Pancreas (tissue), 10 donors: ENCODE data around the gene CCDC68. TPM values are rescaled to one million over a fixed set of nuclear protein-coding genes. Genes with fewer than 3 reads are reported as not detected.

Experiments used
- ATAC-seq, 4 donors: fragments of 200-7000 bp; cut with Tn5 transposase; one replicate each; pipeline versions ENCODE4 v1.8.0 to v1.9.1; 2020; ENCODE audit warnings: mild to moderate bottlenecking in 4 of 4, moderate library complexity in 4 of 4
- DNase-seq, 6 donors: peaks; one replicate each; pipeline ENCODE4 v3.0.0-alpha.2; 2020
- FAIRE-seq: peaks from 2 replicates; lab custom pipeline; 2012; peaks lifted over from hg19 to GRCh38; lab: Jason Lieb, UNC
- H3K27ac ChIP-seq, 4 donors: fragments of 200-600 bp; sonication (generic); 1 replicate in 3 of 4; 2 replicates in 1 of 4; pipeline versions ENCODE4 v1.5.0 to v1.8.0; 2020
- H3K27me3 ChIP-seq, 4 donors: fragments of 200-600 bp; one replicate each; pipeline ENCODE4 v1.8.0; 2021
- H3K36me3 ChIP-seq, 3 donors: fragments of 200-600 bp; sonication (generic) in 1 of 3; one replicate each; pipeline versions ENCODE4 v1.5.0 to v1.8.0; 2020 to 2021
- H3K4me1 ChIP-seq, 3 donors: fragments of 200-600 bp; one replicate each; pipeline ENCODE4 v1.8.0; 2021
- H3K4me3 ChIP-seq, 4 donors: fragments of 200-600 bp; sonication (generic) in 2 of 4; one replicate each; pipeline versions ENCODE4 v1.5.0 to v1.8.0; 2020 to 2021
- H3K9me3 ChIP-seq, 4 donors: fragments of 200-600 bp; one replicate each; pipeline ENCODE4 v1.8.0; 2021
- whole genome bisulfite sequencing, 2 donors: extraction: QIAGEN DNeasy Blood & Tissue Kit; methylation state at CpG; one replicate each; pipeline ENCODE4 v1.1.7; 2013; 5-methylcytosine and 5-hydroxymethylcytosine counted together
- intact Hi-C, 3 donors: fragments of 100-400 bp; cut with DNase I; formaldehyde crosslinking; loops; one replicate each; pipeline versions ENCODE4 v1.11.1 to v1.14.2; 2022
- polyA plus RNA-seq, 2 donors: library from polyadenylated mRNA; stranded (reverse); fragments of 200-250 nt; gene quantifications; one replicate each; pipeline ENCODE4 v1.2.3, GENCODE V29; 2013
- total RNA-seq, 6 donors: library from RNA; stranded (reverse); fragmentation: NEBNext Ultra II Directional in 4 of 6; extraction: Animal tissue kit (Norgen Biotek cat#: 25700) in 4 of 6; gene quantifications; one replicate each; pipeline versions ENCODE4 v1.2.1 to v1.2.4, GENCODE V29; 2021 to 2023
- TF ChIP-seq, protein P1 (sequence below), 4 donors: fragments of 200-600 bp; sonication (generic) in 3 of 4; IDR thresholded peaks; one replicate each; pipeline versions ENCODE4 v1.5.0 to v1.8.0; 2021; ENCODE audit warnings: antibody characterized with exemption in 4 of 4
- donor health status: healthy with polysubstance abuse.
- donor health status: DM: no; HTN: no; CAD: no; lungs with moderate emphysema.
- donor health status: DM: no; HTN: no; CAD: no.
- donor health status: control.
- donor health status: control.
- donor health status: Bipolar disorder and iron deficiency.
- donor health status: DM: yes; HTN: yes; CAD: no.
- donor health status: DM: no; HTN: no; CAD: no.
- donor health status: DM: no; HTN: no; CAD: no.
- donor health status: DM: yes; HTN: yes; CAD: no.

The CCDC68 gene
- total and polyA plus RNA-seq, 8 donors: 0.79 to 5.0 (median 1.3) TPM

DNA sequence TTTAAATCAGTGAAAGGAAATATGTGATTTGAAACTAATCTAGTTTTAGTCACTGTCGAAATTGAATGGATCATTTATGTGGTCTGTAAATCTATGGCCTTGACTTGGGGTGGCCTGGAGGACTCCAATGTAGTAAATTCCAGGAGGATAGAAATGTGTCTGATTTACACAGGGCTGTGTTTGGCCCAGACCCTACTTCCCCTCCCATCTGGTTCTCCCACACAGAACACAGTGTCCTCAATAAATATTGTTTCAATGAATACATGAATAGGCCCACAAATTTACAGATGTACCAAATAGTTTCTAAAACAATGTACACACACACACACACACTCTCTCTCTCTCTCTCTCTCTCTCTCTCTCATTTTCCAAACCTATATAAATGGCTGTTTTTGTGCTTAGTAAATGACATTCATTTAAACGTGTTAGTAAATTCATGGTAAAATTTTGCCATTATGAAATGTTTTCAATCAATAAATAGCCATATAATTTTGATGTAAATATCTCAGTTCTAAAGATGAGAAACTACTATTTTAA is 1.9 kb downstream of the CCDC68 start:
- H3K4me3 ChIP-seq: no peak overlapping the region
- H3K4me1 ChIP-seq: peaks cover 0 to 8% (median 4%) of the 10 kb centered on the region in 3 donors
- TF ChIP-seq, protein P1, sequence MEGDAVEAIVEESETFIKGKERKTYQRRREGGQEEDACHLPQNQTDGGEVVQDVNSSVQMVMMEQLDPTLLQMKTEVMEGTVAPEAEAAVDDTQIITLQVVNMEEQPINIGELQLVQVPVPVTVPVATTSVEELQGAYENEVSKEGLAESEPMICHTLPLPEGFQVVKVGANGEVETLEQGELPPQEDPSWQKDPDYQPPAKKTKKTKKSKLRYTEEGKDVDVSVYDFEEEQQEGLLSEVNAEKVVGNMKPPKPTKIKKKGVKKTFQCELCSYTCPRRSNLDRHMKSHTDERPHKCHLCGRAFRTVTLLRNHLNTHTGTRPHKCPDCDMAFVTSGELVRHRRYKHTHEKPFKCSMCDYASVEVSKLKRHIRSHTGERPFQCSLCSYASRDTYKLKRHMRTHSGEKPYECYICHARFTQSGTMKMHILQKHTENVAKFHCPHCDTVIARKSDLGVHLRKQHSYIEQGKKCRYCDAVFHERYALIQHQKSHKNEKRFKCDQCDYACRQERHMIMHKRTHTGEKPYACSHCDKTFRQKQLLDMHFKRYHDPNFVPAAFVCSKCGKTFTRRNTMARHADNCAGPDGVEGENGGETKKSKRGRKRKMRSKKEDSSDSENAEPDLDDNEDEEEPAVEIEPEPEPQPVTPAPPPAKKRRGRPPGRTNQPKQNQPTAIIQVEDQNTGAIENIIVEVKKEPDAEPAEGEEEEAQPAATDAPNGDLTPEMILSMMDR (IDR thresholded peaks at IDR 0.05): no peak
- DNase-seq (no peak), ATAC-seq (no peak), FAIRE-seq (no peak)
- H3K36me3 ChIP-seq: no peaks in the 10 kb centered on the region
- intact Hi-C loops: loop anchor here in 2 of 3 donors (10.0 kb wide), 2 partner anchors 283 to 403 kb away; no protein-coding TSS in a partner anchor
- H3K27ac ChIP-seq: peak overlapping the region in 1 of 4 donors; percentile 6
- WGBS, 2 donors: 36 to 48% methylated on average over 2 of the region's 2 CpGs
- H3K27me3 ChIP-seq: no peaks in the 10 kb centered on the region
- no peaks in the 10 kb centered on the region for H3K9me3 ChIP-seq

DNA sequence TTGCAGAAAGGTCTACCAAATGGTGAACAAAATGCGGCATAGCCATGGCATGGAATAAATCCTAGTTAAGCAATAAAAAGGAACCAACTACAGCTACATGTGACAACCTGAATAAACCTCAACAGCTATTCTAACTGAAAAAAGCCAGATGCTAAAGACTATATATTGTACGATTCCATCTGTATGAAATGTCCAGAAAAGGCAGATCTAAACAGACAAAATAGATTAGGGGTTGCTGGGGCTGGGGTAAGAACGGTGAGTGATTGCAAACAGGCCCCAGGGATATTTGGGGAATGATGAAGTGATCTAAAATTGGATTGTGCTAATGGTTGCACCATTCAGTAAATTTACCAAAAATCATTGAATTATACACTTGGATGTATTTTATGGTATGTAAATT is 2.8 kb downstream of the CCDC68 start:
- no peaks in the 10 kb centered on the region for H3K9me3 ChIP-seq
- FAIRE-seq: no peak
- H3K4me1 ChIP-seq: peaks cover 0 to 8% (median 4%) of the 10 kb centered on the region in 3 donors
- no peak overlapping the region for H3K4me3 ChIP-seq
- no peak for DNase-seq
- no peak for ATAC-seq
- H3K36me3 ChIP-seq: no peaks in the 10 kb centered on the region
- TF ChIP-seq, protein P1 (IDR thresholded peaks at IDR 0.05): no peak
- 90 to 94% methylated on average over 3 of the region's 3 CpGs for WGBS, 2 donors
- H3K27me3 ChIP-seq: no peaks in the 10 kb centered on the region
- intact Hi-C loops: loop anchor here in 2 of 3 donors (10.0 kb wide), 2 partner anchors 282 to 402 kb away; no protein-coding TSS in a partner anchor
- H3K27ac ChIP-seq: no peak overlapping the region

DNA sequence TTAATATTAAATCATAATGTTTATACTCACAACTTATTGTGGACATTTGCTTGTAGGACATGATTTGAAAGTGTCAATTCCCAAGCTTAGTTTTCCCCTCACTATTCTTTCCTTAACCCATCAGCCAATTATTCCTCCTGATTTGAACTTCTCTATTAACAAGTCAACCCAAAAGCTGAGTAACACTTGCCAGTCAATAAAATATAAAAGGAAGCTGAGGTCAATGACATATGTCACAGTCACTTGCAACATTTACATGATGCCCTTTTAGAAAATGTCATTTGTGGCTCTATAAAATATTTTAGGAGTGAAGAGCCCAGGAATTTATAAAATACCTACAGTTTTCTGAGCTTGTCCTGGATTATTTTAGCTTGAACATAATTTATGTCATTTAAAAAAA is 7.2 kb downstream of the CCDC68 start:
- TF ChIP-seq, protein P1 (IDR thresholded peaks at IDR 0.05): no peak
- Histone ChIP-seq H3K27me3 (no peaks in the 10 kb centered on the region), H3K36me3 (no peaks in the 10 kb centered on the region), H3K4me1 (peaks cover 5 to 32% (median 16%) of the 10 kb centered on the region in 3 donors), H3K4me3 (no peak overlapping the region), H3K9me3 (no peaks in the 10 kb centered on the region), H3K27ac (no peak overlapping the region)
- DNase-seq (no peak), FAIRE-seq (no peak), ATAC-seq (no peak)
- intact Hi-C loops: loop anchor here in 2 of 3 donors (5.0 to 10.0 kb wide), 3 partner anchors 275 to 397 kb away; no protein-coding TSS in a partner anchor

DNA sequence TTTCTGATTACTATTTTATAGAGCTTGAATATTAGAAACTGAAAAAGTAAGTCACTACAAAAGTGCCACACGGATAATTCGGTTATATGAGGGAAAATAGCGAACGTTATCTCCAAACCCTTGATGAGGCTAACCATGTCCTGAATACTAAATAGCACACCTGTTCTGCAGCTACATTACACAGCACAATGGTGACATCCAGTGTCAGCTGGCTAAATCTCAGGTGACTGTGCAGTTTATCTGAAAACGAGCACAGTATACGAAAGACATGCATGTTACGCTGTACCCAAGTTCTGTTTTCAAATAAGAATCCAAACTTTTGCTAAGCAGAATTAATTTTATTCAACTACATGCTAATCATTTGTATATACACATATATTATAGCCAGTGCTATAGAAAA is 9.0 kb downstream of the CCDC68 start:
- intact Hi-C loops: loop anchor here in 2 of 3 donors (5.0 to 10.0 kb wide), 3 partner anchors 273 to 395 kb away; no protein-coding TSS in a partner anchor
- Histone ChIP-seq H3K4me1 (peaks cover 9 to 46% (median 31%) of the 10 kb centered on the region in 3 donors), H3K9me3 (no peaks in the 10 kb centered on the region), H3K27me3 (no peaks in the 10 kb centered on the region), H3K27ac (peak overlapping the region in 1 of 4 donors; percentile 27), H3K36me3 (no peaks in the 10 kb centered on the region), H3K4me3 (no peak overlapping the region)
- ATAC-seq (peak; percentile 81 to 89 (median 83)), DNase-seq (peak in 3 of 6 donors; percentile 48 to 67 (median 52)), FAIRE-seq (no peak)
- TF ChIP-seq, protein P1 (IDR thresholded peaks at IDR 0.05): peak in 3 of 4 donors; percentile 13 to 34 (median 23)
- WGBS, 2 donors: 9 to 16% methylated on average over 7 of the region's 7 CpGs

DNA sequence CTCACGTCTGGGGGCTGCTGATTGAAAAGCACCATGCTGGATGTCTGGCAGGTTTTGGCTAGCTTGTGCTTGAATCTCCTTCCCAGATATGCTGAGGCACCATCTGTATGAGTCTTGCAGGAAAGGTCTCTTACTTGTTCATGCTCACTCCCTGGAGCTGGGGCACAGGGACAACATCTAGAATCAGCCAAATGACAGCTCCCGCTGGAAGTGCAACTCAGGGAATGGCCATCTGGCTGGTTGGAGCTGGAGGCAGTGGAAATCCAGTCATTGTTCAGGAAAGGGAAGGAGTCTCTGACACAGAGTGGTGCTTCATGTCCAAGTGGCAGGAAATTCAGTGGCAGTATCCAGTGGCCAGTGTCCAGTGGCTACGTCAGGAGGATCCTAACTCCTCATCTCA is 9.7 kb downstream of the CCDC68 start:
- intact Hi-C loops: no loop called here
- FAIRE-seq (no peak), ATAC-seq (peak in 3 of 4 donors; percentile 2 to 33 (median 9)), DNase-seq (no peak)
- no peak overlapping the region for H3K4me3 ChIP-seq
- H3K36me3 ChIP-seq: no peaks in the 10 kb centered on the region
- peak overlapping the region in 1 of 4 donors; percentile 27 for H3K27ac ChIP-seq
- WGBS, 2 donors: 54 to 72% methylated on average over 3 of the region's 3 CpGs
- H3K9me3 ChIP-seq: no peaks in the 10 kb centered on the region
- TF ChIP-seq, protein P1 (IDR thresholded peaks at IDR 0.05): no peak
- peaks cover 9 to 51% (median 31%) of the 10 kb centered on the region in 3 donors for H3K4me1 ChIP-seq
- no peaks in the 10 kb centered on the region for H3K27me3 ChIP-seq
